Erythroblast (primary cell): ENCODE results near the gene LINC00632.

Source experiments
- GATA1 ChIP-seq: IDR thresholded peaks from 2 replicates; pipeline ENCODE4 v1.6.1; 2011; ENCODE audit warnings: low read depth, mild to moderate bottlenecking, control low read depth, low read length, moderate library complexity
- POLR2A ChIP-seq: IDR thresholded peaks from 2 replicates; pipeline ENCODE4 v1.6.1; 2011; ENCODE audit warnings: mild to moderate bottlenecking, low read length

DNA sequence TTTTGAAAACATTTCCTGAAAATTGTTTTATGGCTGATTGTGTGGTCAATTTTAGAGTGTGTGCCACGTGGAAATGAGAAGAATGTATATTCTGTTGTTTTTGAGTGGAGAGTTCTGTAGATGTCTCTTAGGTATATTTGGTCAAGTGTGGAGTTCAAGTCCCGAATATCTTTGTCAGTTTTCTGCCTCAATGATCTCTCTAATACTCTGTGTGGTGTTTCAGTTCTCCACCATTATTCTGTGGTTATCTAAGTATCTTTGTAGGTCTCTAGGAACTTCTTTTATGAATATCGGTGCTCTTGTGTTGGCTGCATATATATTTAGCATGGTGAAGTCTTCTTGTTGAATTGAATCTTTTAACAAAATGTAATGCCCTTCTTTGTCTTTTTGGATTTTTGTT is 113.3 kb downstream of the LINC00632 start:
- no peak for TF ChIP-seq POLR2A
- TF ChIP-seq GATA1: no peak
